ENCODE measurements around the gene TESK1.
"Not testable (repeated sequence)": the region's sequence is repeated elsewhere in the genome, so short reads cannot be mapped to it uniquely, and the experiment has no call there.

Gene TESK1

DNA sequence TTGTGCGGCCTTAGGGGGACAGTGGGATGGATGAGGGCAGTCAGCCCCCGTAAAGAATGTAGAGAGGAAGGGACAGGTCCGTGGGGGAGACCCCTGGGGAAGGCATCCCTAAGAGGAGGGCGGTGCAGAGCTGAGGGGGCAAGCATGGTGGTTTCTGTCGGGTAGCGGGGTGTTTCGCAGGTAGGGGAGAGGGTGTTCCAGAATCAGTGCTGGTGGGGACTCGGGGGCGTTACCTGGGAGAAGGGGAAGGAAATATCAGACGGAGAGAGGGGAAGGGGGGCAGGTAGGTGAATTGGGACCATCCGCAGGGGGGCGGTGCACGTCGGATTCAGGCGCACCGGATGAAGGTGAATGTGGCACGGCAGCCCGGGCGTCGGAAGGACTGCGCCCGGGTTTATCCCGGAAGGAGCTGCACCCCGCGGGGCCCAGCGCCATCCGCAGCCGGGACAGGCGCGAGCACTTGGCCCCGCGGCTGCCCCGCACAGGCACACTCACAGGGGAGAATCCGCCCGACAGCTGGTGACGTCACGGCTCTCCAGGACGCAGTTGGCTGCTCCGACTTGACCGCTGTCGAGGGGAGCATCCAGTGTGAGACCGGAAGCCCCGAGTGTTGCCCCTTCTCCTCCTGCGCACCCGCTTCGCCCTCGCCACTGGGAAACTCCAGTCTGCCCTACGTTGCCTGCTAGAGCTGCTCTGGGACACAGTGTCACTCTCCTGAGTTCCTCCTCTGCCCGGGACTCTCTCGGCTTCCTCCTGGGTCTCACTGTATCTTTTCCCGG is 11.8 kb downstream of the TESK1 start:
- Mint-ChIP-seq H3K4me3 (peak overlapping the region; percentile 74), H3K4me1 (ENCODE audit: low read depth) (peaks cover 46% of the 10 kb centered on the region), H3K27me3 (no peaks in the 10 kb centered on the region), H3K36me3 (ENCODE audit: low read depth) (no peaks in the 10 kb centered on the region), H3K9me3 (no peaks in the 10 kb centered on the region), H3K27ac (peak overlapping the region; percentile 82)
- peak; percentile 81 for DNase-seq

DNA sequence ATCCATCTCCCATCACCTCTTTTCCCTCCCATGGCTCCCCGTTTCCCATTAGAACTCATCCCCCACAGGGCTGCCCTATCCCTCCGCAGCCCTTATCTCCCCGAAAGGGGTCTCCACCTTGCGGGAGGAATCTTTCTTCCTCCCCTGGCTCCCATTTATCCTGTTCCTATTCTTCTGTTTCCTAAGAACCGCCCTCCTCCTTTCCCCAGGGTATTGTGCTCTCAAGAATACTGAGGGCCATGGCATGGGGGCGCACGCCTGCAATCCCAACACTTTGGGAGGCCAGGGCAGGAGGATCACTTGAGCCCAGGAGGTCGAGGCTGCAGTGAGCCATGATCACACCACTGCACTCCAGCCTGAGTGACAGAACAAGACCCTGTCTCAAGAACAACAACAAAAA is 12.5 kb downstream of the TESK1 start:
- Mint-ChIP-seq H3K4me3 (peak overlapping the region; percentile 74), H3K36me3 (ENCODE audit: low read depth) (no peaks in the 10 kb centered on the region), H3K27ac (peak overlapping the region; percentile 82), H3K27me3 (no peaks in the 10 kb centered on the region), H3K4me1 (ENCODE audit: low read depth) (peaks cover 46% of the 10 kb centered on the region), H3K9me3 (no peaks in the 10 kb centered on the region)
- no peak for DNase-seq

DNA sequence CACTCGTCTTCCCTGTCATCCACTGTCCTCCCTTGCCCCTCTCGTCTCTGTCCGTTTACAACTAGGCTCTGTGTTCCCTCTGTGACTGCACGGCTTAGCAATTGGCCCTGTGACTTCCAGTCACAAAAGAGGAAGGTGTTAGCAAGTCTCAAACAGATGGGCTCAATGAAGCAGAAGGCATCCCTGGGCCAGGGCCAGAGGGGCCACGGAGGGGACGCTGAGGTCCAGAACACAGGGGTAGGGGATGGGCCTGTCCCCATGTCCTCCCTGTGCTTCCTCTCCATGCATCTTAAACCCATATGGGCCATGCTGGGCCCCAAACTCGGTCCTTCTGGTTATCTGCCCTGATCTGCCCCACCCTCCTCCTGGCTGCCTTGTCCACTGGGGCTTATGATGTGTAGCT is 13.3 kb downstream of the TESK1 start, which contains the start of gene CD72:
Gene CD72, minus strand, starts transcription at position 89 of the 403 bp plus-strand sequence. CDS start 110 bp downstream, outside the sequence.
- DNase-seq, result no peak
- Mint-ChIP-seq H3K27ac (peak within 1 kb of the TSS; percentile 89), H3K4me1 (ENCODE audit: low read depth) (peaks cover 46% of the 10 kb centered on the region), H3K4me3 (peak within 1 kb of the TSS; percentile 74), H3K36me3 (ENCODE audit: low read depth) (no peaks in the 10 kb centered on the region), H3K27me3 (no peaks in the 10 kb centered on the region), H3K9me3 (no peaks in the 10 kb centered on the region)

DNA sequence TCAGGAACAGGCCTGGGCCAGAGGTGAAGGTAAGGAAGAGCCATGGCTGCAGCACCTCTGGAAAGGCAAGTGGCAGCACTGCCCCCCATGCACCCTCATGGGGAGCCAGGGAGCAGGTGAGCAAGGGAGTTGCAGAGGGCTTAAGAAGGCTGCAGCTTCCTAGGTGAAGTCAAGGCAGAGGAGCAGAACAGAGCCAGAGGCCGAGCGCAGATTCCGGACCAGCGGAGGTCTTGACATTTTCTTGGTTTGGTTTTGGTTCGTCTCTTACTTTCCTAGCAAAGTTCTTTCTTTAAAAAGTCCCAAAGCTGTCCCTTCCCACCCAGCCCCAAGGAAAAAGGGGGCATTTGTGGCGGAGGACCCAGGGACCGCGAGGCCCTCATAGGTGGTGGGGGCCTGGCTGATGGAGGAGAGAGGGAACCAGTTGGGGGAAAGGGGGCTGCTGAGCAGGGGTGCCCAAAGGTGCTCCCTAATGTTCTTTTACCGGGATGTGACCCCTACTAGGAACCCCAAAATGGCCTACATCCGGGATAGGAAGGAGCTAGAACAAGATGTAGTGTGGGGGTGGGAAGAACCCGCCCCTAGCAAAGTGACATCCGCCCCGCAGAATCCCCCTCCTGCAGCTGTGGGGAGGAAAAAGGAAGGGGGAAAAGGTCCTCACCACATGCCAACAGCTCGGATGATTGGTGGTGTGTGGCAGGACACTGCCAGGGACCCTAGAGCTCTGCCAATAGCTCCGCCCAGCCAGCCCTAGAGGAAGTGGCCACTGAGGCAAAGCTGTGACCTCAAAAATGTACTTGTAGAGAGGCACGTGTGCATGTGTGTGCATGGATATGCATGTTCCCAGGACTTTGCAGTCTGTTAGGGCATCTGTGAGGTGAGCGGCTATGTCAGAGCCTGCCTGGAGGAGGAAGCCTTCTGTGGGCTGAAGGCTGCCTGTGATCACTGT is 14.1 kb downstream of the TESK1 start:
- DNase-seq, result peak; percentile 67
- no peaks in the 10 kb centered on the region for H3K36me3 Mint-ChIP-seq (ENCODE audit: low read depth)
- H3K27me3 Mint-ChIP-seq, result no peaks in the 10 kb centered on the region
- H3K4me1 Mint-ChIP-seq (ENCODE audit: low read depth), result peaks cover 46% of the 10 kb centered on the region
- H3K4me3 Mint-ChIP-seq, result peak overlapping the region; percentile 37
- H3K9me3 Mint-ChIP-seq, result no peaks in the 10 kb centered on the region
- peak overlapping the region; percentile 89 for H3K27ac Mint-ChIP-seq

DNA sequence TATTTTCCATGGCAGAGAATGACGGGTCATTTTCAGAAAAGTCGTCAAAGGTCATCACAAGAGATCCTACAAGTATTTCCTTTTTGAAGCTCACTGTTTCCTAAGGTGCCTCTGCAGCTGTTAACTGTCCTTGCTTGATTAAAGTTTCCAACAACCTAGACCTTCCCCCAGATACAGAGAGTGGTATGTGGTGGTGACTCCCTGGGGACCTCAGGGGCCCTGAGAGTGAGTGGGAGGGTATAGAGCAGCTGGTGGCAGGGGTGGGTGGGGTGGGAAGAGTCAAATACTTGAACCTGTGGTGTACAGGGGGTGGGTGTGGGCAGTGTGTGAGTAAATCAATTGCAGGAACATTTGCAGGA is 14.7 kb downstream of the TESK1 start:
- no peak overlapping the region for H3K4me3 Mint-ChIP-seq
- H3K4me1 Mint-ChIP-seq (ENCODE audit: low read depth), result peaks cover 46% of the 10 kb centered on the region
- H3K27ac Mint-ChIP-seq, result peak overlapping the region; percentile 89

DNA sequence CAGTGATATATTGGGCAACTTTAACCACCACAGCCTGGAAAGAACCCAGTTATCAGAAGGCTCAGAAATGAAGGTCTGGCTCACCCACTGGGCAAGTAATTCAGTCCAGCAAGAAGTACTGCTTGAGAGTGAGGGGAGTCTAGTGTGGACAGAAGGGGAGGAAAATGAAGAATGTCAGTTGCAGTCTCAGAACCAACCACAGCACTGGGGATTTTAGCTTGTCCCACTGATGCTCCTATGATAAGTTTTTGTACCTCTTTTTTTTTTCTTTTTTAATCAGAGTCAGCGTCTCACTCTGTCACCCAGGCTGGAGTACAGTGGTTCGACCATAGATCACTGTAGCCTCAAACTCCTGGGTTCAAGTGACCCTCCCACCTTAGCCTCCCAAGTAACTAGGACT is 22.5 kb downstream of the TESK1 start:
- Mint-ChIP-seq H3K36me3 (ENCODE audit: low read depth) (no peaks in the 10 kb centered on the region), H3K27ac (no peak overlapping the region), H3K4me3 (no peak overlapping the region), H3K4me1 (ENCODE audit: low read depth) (peaks cover 9% of the 10 kb centered on the region), H3K27me3 (no peaks in the 10 kb centered on the region), H3K9me3 (no peaks in the 10 kb centered on the region)
- no peak for DNase-seq

More for the DNA sequence above, 14.7 kb downstream of the TESK1 start:
- H3K36me3 Mint-ChIP-seq (ENCODE audit: low read depth), result no peaks in the 10 kb centered on the region
- no peaks in the 10 kb centered on the region for H3K9me3 Mint-ChIP-seq
- H3K27me3 Mint-ChIP-seq, result no peaks in the 10 kb centered on the region
- no peak for DNase-seq

DNA sequence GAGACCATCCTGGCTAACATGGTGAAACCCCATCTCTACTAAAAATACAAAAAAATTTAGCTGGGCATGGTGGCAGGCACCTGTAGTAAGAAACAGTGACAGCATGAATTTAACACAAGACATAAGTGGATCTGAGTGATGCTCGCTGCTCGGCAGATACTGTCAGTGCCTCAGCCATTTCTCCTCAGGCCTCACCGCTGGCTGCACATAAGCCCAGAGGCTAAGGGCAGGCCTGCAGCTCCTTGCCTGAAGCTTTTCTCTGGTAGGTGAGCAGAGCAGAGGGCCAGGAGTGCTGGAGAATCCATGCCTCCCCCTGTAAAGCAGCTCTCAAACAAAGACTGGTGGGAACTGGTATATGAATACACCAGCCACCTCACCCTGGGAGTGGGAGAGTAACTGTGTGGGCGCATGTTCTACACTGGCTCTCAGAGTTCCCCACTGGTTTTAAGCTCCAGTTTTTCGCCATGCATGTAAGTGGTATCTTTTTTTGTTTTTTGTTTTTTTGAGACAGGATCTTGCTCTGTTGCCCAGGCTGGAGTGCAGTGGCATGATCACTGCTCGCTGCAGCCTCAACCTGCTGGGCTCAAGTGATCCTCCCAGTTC is 23.4 kb downstream of the TESK1 start:
- H3K27ac Mint-ChIP-seq, result no peak overlapping the region
- H3K36me3 Mint-ChIP-seq (ENCODE audit: low read depth), result no peaks in the 10 kb centered on the region
- no peaks in the 10 kb centered on the region for H3K27me3 Mint-ChIP-seq
- DNase-seq, result peak; percentile 22
- no peaks in the 10 kb centered on the region for H3K9me3 Mint-ChIP-seq
- no peak overlapping the region for H3K4me3 Mint-ChIP-seq
- peaks cover 9% of the 10 kb centered on the region for H3K4me1 Mint-ChIP-seq (ENCODE audit: low read depth)

DNA sequence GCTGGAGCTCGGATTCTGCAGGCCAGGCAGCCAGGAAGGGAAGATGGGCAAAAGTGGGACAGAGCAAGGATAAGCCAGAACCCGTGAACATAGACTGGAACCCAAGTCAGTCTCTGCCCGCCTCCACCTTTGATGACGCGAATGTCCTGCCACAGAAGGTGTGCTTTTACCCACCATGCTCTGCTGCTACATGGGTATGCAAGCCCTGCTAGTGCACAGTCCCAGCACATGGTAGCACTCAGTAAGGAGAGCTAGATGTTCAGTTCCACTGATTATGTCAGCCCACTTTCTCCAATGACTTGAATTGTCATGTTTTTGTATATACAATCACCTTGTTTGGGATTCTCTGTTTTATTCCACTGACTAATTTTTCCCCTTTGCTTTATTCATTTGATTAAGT is 24.5 kb downstream of the TESK1 start:
- H3K27ac Mint-ChIP-seq, result no peak overlapping the region

DNA sequence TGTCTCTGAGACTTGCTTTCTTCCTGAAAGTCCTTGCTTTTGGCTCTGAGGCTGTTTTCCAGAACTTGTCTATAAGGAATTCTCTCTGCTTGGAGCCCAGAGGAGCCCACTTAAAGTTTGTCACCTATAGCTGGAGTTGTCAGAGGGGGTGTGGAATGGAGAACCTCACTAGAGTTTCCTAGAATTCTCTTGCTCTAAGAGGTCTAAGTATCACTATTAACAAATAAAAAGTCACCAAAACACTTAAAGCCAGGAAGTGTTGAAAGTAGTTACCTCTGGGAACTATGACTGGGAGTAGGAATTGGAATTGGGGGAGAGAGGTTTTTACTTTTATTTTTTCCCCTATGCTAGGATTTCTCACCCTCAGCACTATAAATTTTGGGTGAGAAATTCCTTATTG is 30.7 kb downstream of the TESK1 start:
- H3K27ac Mint-ChIP-seq, result peak overlapping the region; percentile 84
- H3K4me3 Mint-ChIP-seq, result no peak overlapping the region
- H3K27me3 Mint-ChIP-seq, result no peaks in the 10 kb centered on the region
- peaks cover 5% of the 10 kb centered on the region for H3K36me3 Mint-ChIP-seq (ENCODE audit: low read depth)
- H3K9me3 Mint-ChIP-seq, result no peaks in the 10 kb centered on the region
- H3K4me1 Mint-ChIP-seq (ENCODE audit: low read depth), result peaks cover 57% of the 10 kb centered on the region
- peak; percentile 3 for DNase-seq

More for the DNA sequence above, 24.5 kb downstream of the TESK1 start:
- H3K27me3 Mint-ChIP-seq, result no peaks in the 10 kb centered on the region
- no peaks in the 10 kb centered on the region for H3K9me3 Mint-ChIP-seq
- H3K4me1 Mint-ChIP-seq (ENCODE audit: low read depth), result peaks cover 11% of the 10 kb centered on the region
- H3K4me3 Mint-ChIP-seq, result no peak overlapping the region
- H3K36me3 Mint-ChIP-seq (ENCODE audit: low read depth), result no peaks in the 10 kb centered on the region
- peak; percentile 9 for DNase-seq

DNA sequence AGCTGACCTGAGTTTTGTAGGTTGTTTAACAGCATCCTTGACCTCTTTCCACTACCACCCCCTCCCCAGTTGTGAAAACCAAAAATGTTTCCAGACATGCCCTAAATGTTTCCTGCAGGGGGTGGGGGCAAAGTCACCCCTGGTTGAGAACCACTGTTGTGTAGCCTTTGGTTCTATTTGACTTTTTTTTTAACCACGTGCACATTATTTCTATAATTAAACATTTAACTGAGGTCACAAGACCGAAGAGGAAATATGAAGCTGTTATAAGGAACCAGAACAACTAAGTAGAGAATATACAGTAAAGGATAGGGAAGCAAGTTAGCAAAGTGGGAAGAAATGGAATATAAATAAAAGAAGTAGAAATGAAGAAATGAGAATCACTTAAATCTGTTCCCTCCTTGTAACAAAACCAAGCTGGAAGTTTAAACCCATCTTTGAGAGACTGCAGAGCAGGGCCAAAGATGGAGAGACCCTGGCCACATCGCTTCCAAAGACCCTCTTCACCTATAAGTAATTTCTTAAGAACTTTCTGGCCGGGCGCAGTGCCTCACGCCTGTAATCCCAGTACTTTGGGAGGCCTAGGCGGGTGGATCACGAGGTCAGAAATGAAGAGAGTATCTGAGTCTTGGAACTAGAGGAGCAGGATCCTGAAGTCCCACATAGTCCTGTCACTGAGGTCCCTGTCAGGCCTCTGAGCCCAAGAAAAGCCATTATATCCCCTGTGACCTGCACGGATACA is 31.2 kb downstream of the TESK1 start:
- Mint-ChIP-seq H3K9me3 (no peaks in the 10 kb centered on the region), H3K4me1 (ENCODE audit: low read depth) (peaks cover 59% of the 10 kb centered on the region), H3K4me3 (no peak overlapping the region), H3K27ac (peak overlapping the region; percentile 84), H3K27me3 (no peaks in the 10 kb centered on the region), H3K36me3 (ENCODE audit: low read depth) (peaks cover 9% of the 10 kb centered on the region)
- DNase-seq, result peak; percentile 19

DNA sequence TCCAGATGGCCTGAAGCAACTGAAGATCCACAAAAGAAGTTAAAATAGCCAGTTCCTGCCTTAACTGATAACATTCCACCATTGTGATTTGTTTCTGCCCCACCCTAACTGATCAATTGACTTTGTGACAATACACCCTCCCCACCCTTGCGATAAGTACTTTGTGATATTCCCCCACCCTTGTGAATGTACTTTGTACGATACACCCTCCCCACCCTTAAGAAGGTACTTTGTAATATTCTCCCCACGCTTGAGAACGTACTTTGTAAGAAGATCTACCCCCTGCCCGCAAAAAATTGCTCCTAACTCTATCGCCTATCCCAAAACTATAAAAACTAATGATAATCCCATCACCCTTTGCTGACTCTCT is 31.8 kb downstream of the TESK1 start:
- H3K9me3 Mint-ChIP-seq; H3K27me3 Mint-ChIP-seq; H3K36me3 Mint-ChIP-seq (ENCODE audit: low read depth); DNase-seq; H3K4me3 Mint-ChIP-seq: not testable (repeated sequence)
- Mint-ChIP-seq H3K4me1 (ENCODE audit: low read depth) (peaks cover 63% of the 10 kb centered on the region), H3K27ac (peak overlapping the region; percentile 18)

DNA sequence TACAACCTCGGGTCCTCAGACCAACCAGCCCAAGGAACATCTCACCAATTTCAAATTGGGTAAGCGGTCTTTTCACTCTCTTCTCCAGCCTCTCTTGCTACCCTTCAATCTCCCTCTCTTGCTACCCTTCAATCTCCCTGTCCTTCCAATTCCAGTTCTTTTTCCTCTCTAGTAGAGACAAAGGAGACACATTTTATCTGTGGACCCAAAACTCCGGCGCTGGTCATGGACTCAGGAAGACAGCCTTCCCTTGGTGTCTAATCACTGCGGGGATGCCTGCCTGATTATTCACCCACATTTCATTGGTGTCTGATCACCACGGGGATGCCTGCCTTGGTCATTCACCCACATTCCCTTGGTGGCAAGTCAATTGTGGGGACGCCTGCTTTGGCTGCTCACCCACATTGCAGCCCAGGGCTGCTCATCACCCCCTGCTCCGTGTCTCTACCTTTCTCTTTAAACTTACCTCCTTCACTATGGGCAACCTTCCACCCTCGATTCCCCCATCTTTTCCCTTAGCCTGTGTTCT is 32.4 kb downstream of the TESK1 start:
- H3K4me3 Mint-ChIP-seq; H3K36me3 Mint-ChIP-seq (ENCODE audit: low read depth); H3K9me3 Mint-ChIP-seq; H3K27me3 Mint-ChIP-seq: not testable (repeated sequence)
- peak overlapping the region; percentile 74 for H3K27ac Mint-ChIP-seq
- peak; percentile 27 for DNase-seq
- peaks cover 63% of the 10 kb centered on the region for H3K4me1 Mint-ChIP-seq (ENCODE audit: low read depth)

DNA sequence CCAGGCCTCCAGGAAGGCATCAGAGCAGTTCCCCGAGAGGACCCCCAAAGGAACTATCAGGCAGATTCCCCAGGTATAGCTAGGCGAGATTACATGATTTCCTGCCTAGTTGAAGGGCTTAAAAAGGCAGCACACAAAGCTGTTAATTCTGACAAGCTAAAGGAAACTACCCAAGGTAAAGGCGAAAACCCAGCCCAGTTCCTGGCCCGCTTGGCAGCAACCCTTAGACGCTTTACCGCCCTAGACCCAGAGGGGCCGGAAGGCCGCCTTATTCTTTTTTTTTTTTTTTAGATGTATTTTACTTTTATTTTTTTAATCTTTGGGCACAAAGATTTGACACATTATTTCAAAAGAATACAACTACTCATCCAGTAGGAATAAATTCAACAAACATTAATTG is 33.7 kb downstream of the TESK1 start:
- Mint-ChIP-seq H3K36me3 (ENCODE audit: low read depth) (peaks cover 14% of the 10 kb centered on the region), H3K27ac (peak overlapping the region; percentile 77), H3K4me1 (ENCODE audit: low read depth) (peaks cover 71% of the 10 kb centered on the region), H3K4me3 (peak overlapping the region; percentile 48)
- peak; percentile 41 for DNase-seq
- not testable (repeated sequence) for H3K9me3 Mint-ChIP-seq, H3K27me3 Mint-ChIP-seq

DNA sequence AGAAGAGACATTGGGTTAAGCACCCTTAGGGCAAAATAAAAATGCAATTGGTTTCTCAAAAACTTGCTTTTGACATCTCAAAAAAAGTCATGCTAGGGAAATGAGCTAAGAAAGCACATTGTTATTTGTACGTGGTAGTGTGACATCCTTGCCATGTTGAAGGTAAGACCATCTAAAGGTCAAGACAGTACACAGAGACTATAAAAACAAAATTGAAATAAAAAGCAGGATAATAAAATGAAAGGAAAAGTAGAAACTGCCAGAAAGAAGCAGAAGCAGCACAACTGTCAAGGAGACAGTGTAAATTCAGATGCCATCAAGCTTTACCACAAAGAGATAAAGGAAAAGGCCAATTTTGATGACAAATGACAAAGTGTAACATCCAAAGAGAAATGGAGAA is 34.2 kb downstream of the TESK1 start:
- H3K9me3 Mint-ChIP-seq, DNase-seq, H3K27me3 Mint-ChIP-seq: not testable (repeated sequence)
- H3K27ac Mint-ChIP-seq, result peak overlapping the region; percentile 83
- H3K4me3 Mint-ChIP-seq, result peak overlapping the region; percentile 48
- peaks cover 14% of the 10 kb centered on the region for H3K36me3 Mint-ChIP-seq (ENCODE audit: low read depth)
- H3K4me1 Mint-ChIP-seq (ENCODE audit: low read depth), result peaks cover 71% of the 10 kb centered on the region
